ENCODE data around the gene PLCB4.
"Not testable (repeated sequence)": the region's sequence is repeated elsewhere in the genome, so short reads cannot be mapped to it uniquely, and the experiment has no call there.

Gene PLCB4

DNA sequence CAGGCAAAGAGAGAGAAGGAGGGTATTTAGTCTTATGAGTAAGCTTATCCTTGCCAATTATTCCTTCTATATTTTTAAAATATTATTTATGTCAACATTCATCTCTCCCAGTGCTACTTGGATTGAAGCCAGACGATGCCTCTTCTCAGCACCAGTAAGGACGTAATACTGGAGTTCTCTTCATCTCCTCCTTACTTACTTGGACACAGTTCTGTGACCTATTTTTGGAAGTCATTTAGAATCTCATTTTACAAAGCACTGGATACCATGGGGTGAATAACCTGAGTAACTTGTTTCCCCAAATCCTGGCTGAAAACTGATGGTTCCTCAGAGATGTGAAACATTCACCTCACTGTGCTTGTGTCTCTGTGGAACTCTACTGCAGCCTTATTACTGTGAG is 308.1 kb downstream of the PLCB4 start:
- no peak for FAIRE-seq

DNA sequence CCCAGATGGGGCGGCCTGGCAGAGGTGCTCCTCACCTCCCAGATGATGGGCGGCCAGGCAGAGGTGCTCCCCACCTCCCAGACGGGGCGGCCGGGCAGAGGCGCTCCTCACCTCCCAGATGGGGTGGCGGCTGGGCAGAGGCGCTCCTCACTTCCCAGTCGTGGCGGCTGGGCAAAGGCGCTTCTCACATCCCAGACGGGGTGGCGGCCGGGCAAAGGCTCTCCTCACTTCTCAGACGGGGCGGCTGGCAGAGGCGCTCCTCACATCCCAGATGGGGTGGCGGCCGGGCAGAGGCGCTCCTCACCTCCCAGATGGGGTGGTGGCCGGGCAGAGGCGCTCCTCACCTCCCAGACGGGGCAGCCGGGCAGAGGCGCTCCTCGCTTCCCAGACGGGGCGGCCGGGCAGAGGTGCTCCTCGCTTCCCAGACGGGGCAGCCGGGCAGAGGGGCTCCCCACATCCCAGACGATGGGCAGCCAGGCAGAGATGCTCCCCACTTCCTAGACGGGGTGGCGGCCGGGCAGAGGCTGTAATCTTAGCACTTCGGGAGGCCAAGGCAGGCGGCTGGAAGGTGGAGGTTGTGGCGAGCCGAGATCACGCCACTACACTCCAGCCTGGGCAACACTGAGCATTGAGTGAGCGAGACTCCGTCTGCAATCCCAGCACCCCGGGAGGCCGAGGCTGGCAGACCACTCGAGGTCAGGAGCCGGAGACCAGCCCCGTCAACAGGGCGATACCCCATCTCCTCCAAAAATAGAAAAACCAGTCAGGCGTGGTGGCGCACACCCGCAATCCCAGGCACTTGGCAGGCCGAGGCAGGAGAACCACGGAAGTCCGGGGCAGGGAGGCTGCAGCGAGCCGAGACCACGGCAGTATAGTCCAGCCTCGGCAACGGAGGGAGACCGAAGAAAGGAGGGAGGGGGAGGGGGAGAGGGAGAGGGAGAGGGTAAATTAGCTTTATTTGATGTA is 316.7 kb downstream of the PLCB4 start:
- FAIRE-seq: not testable (repeated sequence)

DNA sequence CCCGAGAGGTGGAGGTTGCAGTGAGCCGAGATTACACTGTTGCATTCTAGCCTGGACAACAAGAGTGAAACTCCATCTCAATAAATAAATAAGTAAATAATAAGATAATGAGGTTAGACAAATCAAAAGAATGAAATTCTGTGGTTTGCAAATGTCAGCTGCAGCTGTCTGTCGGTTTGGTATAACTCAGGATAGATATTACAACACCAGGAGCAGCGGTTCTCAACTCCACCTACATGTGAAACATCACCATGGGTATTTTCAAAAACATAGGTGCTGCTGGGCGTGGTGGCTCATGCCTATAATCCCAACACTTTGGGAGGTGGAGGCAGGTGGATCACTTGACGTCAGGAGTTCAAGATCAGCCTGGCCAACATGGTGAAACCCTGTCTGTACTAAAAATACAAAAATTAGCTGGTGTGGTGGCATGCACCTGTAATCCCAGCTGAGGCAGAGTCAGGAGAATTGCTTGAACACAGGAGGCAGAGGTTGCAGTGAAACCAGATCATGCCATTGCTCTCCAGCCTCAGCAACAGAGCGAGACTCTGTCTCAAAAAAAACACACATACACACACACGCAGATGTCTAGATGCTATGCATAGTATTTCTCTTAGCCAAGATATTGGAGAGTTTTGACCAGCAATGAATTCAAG is 319.4 kb downstream of the PLCB4 start:
- no peak for FAIRE-seq

DNA sequence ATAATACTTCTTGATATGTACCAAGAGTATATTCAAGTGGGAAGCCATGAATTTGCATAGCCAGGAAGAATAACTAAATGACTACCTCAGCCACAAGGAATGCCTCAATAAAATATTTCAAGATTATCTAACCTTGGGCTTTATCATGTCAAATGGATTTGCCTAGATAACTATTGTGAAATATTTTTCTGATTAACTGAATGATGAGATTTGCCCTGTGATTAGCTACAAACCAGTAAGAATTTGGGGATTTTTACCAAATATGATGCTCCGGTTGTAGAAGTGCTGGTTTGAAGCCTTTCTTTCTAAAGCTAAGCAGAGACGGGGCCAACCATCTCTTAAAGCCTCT is 319.9 kb downstream of the PLCB4 start:
- no peak for FAIRE-seq

DNA sequence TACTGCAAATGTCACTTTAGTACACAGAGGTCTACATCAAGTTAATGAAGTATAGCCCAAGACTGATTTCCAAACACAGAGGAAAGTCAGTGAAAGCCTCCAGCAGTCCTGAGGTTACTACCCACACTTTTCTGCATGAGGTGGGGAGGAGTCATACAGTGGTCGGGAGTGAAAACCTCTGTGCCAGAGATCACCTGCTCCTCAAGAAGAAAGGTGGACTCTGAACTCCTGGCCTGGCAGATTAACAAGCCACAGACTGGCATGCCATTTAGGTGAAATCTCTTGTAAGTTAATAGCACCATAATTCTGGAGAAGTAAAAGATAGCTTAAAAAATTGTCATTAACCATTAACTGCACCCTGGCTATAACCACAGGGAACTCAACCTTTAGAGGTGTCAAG is 320.5 kb downstream of the PLCB4 start:
- no peak for FAIRE-seq

DNA sequence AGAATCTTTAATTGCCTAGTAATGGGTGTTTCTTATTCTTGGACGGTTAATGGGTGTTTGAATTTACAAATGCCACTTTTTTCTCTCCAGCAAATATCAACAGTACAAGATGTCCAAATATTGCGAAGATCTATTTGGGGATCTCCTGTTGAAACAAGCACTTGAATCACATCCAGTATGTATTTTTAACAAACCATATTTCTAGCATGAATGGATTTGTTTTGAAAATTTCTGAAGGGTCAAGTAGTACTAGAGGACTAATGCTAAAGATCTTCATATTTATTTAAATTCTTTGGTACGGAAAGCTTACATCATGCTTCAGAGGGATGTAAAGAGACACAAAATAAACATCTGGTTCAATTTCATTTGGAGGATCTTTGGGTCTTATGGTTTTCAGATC is 321.6 kb downstream of the PLCB4 start:
- FAIRE-seq: no peak

DNA sequence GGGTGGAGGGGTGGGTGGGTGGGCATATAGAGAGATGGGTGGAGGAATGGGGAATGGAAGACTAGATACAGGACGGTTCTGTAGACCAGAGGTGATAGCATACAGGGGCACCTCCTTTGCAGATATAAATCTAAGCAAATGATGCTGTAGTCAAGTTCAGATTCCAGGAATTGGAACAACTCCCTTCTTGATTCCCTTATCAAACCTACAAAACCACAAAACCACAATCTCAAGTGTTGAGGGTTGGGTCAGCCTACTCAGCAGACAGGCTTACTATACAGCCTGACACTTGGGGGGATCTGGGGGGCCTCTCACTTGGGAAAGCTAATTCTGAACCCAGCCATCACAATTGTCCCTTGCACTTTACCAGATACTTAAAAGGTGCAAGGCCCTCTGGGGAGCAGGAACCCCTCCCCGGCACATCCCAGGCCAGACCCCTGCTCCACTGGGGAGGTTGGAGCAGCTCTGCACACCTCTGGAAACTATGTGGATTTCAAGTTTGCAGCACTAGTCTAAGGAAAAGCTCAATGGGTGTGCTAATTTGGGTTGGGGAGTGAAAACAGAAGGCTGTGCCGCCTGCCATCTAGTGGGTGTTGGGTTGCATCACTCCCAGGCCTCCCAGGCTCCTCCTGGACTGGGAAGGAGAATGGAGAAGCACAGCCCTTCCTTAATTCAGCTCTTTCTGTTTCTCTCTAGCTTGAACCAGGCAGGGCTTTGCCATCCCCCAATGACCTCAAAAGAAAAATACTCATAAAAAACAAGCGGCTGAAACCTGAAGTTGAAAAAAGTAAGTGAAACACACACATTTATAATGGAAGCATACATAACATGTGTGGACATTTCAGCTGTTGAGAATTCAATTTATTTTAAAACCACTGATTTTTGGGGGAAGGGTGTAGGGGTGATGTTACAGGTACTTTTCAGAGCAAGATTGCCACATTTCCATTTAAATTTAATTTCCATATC is 324.3 kb downstream of the PLCB4 start:
- no peak for FAIRE-seq

DNA sequence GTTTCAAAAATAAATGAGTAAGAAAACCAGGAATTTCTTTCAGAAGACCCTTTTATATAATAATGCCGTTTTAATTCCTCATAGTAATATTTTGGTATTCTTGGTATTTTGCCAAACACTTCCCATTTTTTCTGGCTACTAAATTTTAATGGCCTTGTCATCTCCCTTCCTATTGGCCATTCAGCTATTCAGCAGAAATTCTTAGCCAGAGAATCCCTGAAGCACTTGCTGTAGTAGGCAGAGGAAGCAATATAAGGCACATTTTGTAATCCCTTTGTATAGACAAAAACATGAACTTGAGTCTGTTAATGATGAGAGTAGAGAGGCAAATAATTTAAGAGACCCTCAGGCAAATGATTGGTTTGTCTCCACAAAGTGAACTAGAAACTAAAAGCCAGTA is 327.1 kb downstream of the PLCB4 start:
- no peak for FAIRE-seq

DNA sequence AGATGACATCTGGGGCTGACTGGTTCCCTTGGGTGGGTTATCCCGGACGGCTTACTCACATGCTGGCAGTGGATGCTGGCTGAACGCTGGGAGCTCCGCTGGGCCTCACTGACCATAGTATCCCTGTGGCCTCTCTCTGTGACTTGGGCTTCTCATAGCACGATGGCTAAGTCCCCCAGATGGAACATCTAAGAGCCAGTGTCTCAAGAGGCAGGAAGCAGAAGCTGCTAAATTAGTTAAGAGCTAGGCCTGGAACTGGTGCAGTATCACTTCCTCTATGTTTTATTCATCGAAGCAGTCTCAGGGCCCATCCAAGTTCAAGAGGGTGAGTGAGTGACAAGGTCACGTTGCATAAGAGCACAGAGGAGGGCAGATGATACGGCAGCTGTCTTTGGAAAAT is 329.0 kb downstream of the PLCB4 start:
- FAIRE-seq: no peak

DNA sequence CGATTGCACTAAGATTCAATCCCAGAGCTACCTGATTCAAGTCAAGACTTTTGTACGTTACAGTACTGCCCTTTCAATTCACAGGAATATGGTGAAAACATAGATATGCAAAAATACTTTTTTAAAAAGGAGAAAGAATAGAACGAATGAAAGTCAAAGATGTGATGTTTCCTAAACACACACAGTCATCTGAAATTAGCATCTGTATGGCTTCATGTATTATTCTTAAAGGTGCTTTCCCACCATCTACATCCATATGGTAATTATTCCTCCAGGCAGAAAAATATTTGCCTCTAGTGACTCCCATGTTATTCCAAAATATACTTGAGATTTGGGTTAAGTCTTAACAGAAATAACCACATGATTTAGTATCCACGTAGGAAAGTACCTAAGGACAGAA is 330.0 kb downstream of the PLCB4 start:
- no peak for FAIRE-seq

DNA sequence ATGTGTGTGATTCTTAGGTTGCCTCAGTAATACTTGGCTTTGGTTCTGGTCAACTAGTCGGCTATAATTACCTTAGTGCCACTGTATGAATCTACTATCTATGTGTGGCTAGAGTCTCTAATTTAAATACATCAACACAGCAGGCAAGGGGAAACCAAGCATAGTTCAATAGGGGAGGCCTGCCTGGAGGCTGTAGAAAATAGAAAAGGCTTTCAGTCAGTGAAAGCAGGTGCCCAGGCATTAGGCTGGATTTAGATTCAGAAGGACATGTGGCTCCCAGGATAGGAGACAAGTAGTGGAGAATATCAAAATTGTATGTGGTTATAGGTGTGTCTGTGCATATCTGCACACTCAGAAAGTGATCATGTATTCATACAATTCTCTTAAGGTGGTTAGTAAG is 330.4 kb downstream of the PLCB4 start:
- no peak for FAIRE-seq

DNA sequence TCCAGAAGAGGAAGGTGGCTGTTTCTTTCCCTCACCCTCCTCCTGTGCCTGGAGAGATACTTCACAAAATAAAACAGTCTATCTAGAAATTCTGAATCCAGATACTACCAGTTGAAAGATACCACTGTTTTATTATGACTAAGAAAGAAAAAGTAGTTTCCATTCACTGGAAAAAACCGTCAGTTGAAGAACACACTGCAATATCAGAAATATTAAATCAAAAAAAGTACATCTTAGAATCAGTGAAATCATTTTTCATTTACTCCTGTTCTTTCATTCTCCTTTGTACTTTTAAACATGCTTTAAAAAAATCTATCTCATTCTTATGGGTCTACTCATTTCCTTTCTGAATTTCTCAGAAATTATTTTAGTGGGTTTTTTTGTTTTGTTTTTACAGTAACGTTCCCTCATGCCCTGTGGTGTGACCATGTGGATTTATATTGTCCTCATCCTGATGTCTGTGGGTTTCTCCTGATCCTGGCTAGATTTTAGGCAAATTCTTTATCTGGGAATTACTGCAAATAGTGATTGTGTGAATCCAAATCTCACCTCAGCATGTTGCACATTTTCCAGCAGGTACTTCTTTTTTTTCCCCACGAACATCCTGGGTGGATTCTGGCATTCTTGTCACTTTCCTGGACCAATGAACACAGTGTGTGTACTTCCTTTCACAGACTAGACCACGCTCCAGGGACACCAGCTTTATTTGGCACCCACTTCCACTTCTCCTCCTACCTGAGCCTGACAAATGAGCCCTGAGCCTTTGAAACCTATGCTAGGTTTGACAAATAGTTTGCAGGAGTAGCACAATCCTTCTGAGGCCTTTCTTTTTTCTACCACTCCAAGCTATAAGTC is 331.5 kb downstream of the PLCB4 start:
- no peak for FAIRE-seq

DNA sequence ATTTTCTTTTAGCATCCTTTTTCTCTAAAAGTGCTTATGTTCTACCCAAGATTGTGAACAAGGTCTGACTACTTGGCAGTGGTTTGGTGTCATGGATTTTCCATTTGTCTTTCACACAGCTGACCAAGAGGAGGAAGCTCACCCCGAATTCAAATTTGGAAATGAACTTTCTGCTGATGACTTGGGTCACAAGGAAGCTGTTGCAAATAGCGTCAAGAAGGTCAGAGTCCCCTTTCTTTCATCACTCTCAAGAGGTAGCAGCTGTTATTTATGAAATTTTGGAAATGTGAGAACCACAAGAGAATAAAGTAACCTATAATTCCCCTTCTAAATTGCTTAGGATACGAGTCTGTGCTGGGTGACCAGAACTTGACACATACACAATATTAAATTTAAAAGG is 332.5 kb downstream of the PLCB4 start:
- FAIRE-seq: no peak

DNA sequence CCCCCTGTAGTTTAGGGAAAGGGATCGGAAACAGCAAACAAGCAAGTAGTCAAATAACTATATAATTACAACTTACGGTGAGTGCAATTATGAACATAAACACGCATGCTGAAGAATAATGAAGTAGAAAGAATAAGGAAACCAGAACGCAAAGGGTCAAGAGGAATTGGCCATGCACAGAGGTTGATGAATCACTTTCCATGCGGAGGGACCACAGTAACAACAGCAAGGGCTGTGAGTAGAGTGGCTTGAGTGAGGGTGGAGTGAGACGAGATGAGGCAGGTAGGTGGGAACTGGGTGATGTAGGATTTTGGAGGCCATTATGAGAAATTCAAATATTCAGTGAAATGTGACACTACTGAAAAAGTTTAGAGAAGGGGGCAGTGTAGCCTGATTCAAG is 333.3 kb downstream of the PLCB4 start:
- no peak for FAIRE-seq

DNA sequence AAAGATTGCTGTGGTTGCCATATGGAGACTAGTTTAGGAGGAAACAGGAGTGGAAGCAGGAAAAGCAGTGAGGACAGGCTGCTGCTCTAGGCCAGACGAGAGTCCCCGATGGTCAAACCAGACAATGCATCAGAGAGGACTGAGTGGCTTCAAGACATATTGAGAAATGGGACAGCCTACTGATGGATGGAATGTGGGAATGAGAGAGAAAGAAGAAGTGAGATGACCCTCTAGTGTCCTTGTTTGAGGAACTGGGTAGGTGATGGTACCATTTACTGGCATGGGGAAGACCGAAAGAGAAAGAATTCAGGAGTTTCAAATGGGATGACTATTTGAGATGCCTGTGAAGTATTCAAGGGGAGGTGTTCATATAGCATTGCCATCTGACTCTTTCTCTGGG is 333.7 kb downstream of the PLCB4 start:
- FAIRE-seq: no peak

DNA sequence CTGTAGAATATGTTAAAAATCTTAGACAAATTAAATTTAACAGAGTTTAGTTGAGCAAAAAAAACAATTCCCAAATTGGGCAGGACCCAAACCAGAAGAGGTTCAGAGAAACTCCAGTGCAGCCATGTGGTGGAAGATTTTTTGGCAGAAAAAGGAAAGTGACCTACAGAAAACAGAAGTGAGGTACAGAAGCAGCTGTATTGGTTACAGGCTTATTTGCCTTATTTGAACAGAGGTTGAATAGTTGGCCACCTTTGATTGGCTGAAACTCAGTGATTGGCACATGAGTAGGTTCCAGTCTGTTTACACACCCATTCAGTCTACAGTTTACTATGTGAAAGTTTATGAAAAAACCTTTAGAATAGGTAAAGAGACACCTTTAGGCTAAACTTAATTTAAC is 334.6 kb downstream of the PLCB4 start:
- FAIRE-seq: no peak

DNA sequence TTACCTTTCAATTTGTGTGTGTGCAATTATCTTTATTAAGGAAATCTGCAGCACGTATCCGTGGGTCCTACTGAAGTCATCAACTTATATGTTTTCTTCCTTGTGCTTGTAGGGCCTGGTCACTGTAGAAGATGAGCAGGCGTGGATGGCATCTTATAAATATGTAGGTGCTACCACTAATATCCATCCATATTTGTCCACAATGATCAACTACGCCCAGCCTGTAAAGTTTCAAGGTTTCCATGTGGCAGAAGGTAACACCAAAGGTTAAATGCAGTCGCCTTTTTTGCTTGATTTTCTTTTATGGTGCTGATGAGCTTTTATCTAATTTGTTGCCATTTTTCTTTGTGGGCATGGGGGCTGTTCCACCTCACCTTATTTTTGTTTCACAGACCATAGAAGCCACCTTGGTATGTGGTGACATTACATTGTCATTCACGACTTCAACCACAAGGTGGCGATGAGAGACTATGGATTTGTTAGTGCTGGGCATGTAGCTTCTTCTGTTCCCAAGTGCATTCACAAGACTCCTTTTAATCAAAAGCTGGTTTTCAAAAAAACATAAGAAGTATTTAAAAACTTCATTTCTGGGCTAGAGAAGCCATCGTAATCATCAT is 339.0 kb downstream of the PLCB4 start:
- FAIRE-seq: peak; percentile 89

DNA sequence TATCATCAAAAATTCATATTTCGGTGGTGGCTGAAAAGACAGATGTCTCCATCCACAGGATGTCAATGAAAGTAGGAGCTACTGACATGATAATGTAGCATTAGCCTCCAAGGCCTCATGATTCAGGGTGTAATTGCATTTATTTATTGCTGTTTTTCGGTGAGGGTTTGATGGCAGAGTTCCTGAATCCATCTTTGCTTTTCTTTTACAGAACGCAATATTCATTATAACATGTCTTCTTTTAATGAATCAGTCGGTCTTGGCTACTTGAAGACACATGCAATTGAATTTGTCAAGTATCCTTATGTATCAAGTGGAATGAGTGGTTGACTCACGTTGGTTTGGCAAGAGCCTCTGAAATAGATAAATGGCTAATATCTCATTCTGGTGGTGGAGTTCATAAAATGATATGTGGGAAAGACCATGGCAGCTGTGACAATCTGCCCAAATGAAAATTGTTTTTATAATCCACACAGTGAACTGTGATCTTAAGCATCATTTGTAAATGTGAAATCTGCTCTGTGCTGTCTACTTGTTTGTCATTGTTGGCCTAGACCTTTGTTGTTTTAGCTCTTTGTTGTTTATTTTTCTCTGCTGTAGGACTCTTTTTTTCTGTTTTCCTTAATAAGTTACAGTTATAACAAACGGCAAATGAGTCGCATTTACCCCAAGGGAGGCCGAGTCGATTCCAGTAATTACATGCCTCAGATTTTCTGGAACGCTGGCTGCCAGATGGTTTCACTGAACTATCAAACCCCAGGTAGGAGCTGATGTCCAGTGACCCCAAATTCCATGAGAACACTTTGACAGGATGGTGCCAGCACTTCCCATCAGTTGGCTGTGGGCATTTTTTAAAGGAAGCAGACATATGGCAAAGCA is 339.8 kb downstream of the PLCB4 start:
- FAIRE-seq: no peak

DNA sequence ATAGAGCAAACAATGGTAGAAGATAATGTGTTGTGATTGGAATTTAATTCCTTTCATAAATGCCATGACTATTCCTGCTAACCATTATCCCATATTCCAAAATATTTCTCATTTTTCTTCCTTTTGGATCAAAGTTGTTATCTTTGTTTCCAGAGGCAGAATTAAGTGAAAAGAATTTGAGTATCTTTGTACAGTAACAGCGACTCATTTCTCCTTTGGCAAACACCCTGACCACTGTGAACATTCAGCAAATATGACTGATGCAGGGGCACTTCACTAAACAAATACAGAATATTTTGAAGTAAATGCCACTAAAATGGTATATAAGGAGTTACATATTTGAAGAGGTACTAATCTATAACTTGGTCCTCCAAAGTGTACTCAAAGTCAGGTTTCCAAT is 340.5 kb downstream of the PLCB4 start:
- no peak for FAIRE-seq

DNA sequence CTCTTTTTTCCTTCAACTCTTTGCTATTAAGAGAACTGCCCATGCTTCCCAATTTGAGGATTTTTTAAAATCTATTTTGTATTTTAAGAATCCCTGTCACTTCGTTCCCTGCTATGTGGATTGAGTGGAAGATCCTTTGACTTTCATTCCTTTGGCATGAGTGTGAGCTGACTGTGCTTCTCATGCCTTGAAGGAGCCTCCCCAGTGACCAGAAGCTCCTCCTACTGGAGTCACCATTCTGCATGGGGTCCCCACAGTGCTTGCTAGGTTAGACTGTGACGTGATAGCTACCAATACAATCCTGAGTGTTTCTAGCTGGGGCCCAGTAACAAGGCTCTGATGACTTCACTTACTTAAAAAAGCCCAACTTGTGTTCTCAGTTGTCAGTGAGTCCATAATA is 341.1 kb downstream of the PLCB4 start:
- no peak for FAIRE-seq

DNA sequence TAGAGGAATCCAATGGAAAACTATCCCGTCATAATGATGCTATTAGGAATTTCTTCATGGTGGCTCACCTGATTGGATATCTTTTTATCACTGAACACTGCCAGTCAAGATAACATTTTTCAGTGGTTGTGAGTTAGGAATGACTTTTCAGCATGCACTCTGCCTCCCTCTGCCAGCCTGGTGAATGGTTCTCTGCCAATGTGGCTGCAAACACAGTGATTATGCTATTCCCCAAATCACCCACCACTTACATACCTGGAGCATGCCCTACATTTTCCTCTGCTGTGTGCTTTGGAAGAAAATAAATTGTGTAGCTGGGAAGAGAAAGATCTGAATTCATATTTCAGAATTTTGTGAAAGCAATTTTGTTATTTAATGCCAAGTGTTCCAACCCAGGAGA is 342.9 kb downstream of the PLCB4 start:
- no peak for FAIRE-seq
